ENCODE results near the gene OSBPL6. TPM values are rescaled to one million over a fixed set of nuclear protein-coding genes. Genes with fewer than 3 reads are reported as not detected.

The OSBPL6 gene
- total and polyA plus RNA-seq, 2 donors (not counting 1 experiment from before 2014, with no cell fraction given) = 0.06 TPM; not detected in 1

- Histone ChIP-seq H3K4me3 (ENCODE audit: control extremely low read depth in 1 of 5, extremely low read depth in 1 of 5, insufficient read depth in 1 of 5, low read depth in 2 of 5, low read length in 4 of 5) (no peak overlapping the region), H3K4me2 (replicated peaks; ENCODE audit: low read depth, low read length, poor library complexity, severe bottlenecking) (no peak overlapping the region), H3K36me3 (replicated peaks in 1 of 2; ENCODE audit: control extremely low read depth in 1 of 2, control insufficient read depth in 1 of 2, extremely low read depth in 1 of 2, insufficient read depth in 2 of 2, low read length in 1 of 2) (peaks cover 0 to 41% of the 10 kb centered on the region in 2 experiments), H4K20me1 (ENCODE audit: control insufficient read depth, insufficient read depth, low read length, poor library complexity, severe bottlenecking) (no peaks in the 10 kb centered on the region), H3K27ac (ENCODE audit: low read length in 2 of 2) (no peak overlapping the region), H3K27me3 (replicated peaks in 1 of 4; ENCODE audit: control extremely low read depth in 1 of 4, control insufficient read depth in 3 of 4, insufficient read depth in 4 of 4, low read length in 3 of 4) (no peaks in the 10 kb centered on the region), H3K4me1 (ENCODE audit: control insufficient read depth in 2 of 2, insufficient read depth in 2 of 2, low read length in 2 of 2) (no peaks in the 10 kb centered on the region), H2AFZ (ENCODE audit: insufficient read depth, low read depth, low read length, poor library complexity, severe bottlenecking) (no peak overlapping the region), H3K9me3 (ENCODE audit: control extremely low read depth in 1 of 3, control insufficient read depth in 2 of 3, insufficient read depth in 1 of 3, low read length in 2 of 3) (peaks cover 2 to 3% (median 2%) of the 10 kb centered on the region in 3 donors), H3K9ac (ENCODE audit: low read length) (no peak overlapping the region), H3K79me2 (ENCODE audit: control insufficient read depth, insufficient read depth, low read length) (no peaks in the 10 kb centered on the region)
- H3K4me3 Mint-ChIP-seq = no peak overlapping the region
- CTCF ChIA-PET = interaction anchor here (0.5 to 7.5 kb wide), 2 partner anchors 13 to 1217 kb away, joined by 3 to 37 read pairs; no protein-coding TSS in a partner anchor
- TF ChIP-seq CTCF (IDR thresholded peaks at IDR 0.05) = no peak
- no peak for TF ChIP-seq EZH2 (IDR thresholded peaks at IDR 0.05; ENCODE audit: borderline replicate concordance, insufficient read depth, low read depth, low read length, poor library complexity, severe bottlenecking)
- intact Hi-C loops (cut with micrococcal nuclease) = no loop called here
- DNase-seq = no peak
- no CpG with 5 or more reads among the region's 2 CpGs for WGBS (ENCODE audit: insufficient coverage)
- H3K27me3 Mint-ChIP-seq = no peaks in the 10 kb centered on the region
- H3K9me3 Mint-ChIP-seq (ENCODE audit: insufficient read depth) = peaks cover 8% of the 10 kb centered on the region
- no peaks in the 10 kb centered on the region for H3K4me1 Mint-ChIP-seq
- POLR2A ChIA-PET = interaction anchor here (1.0 kb wide), 1 partner anchor 9 kb away, joined by 4 read pairs; no protein-coding TSS in a partner anchor
- ATAC-seq (ENCODE audit: low read depth) = no peak
- H3K27ac Mint-ChIP-seq = no peak overlapping the region
Measured at GRCh38 chr2:178427458-178427857, 233.1 kb downstream of the OSBPL6 start.

GRCh38 chr2:178428396-178428806 lies 234.1 kb downstream of the OSBPL6 start:
- no CpG with 5 or more reads among the region's 1 CpG for WGBS (ENCODE audit: insufficient coverage)
- Histone ChIP-seq H3K27me3 (replicated peaks in 1 of 4; ENCODE audit: control extremely low read depth in 1 of 4, control insufficient read depth in 3 of 4, insufficient read depth in 4 of 4, low read length in 3 of 4) (no peaks in the 10 kb centered on the region), H3K4me2 (replicated peaks; ENCODE audit: low read depth, low read length, poor library complexity, severe bottlenecking) (no peak overlapping the region), H3K79me2 (ENCODE audit: control insufficient read depth, insufficient read depth, low read length) (no peaks in the 10 kb centered on the region), H2AFZ (ENCODE audit: insufficient read depth, low read depth, low read length, poor library complexity, severe bottlenecking) (no peak overlapping the region), H4K20me1 (ENCODE audit: control insufficient read depth, insufficient read depth, low read length, poor library complexity, severe bottlenecking) (no peaks in the 10 kb centered on the region), H3K9ac (ENCODE audit: low read length) (no peak overlapping the region), H3K4me3 (ENCODE audit: control extremely low read depth in 1 of 5, extremely low read depth in 1 of 5, insufficient read depth in 1 of 5, low read depth in 2 of 5, low read length in 4 of 5) (no peak overlapping the region), H3K36me3 (replicated peaks in 1 of 2; ENCODE audit: control extremely low read depth in 1 of 2, control insufficient read depth in 1 of 2, extremely low read depth in 1 of 2, insufficient read depth in 2 of 2, low read length in 1 of 2) (peaks cover 0 to 49% of the 10 kb centered on the region in 2 experiments), H3K9me3 (ENCODE audit: control extremely low read depth in 1 of 3, control insufficient read depth in 2 of 3, insufficient read depth in 1 of 3, low read length in 2 of 3) (peaks cover 2 to 3% (median 2%) of the 10 kb centered on the region in 3 donors), H3K27ac (ENCODE audit: low read length in 2 of 2) (no peak overlapping the region), H3K4me1 (ENCODE audit: control insufficient read depth in 2 of 2, insufficient read depth in 2 of 2, low read length in 2 of 2) (no peaks in the 10 kb centered on the region)
- DNase-seq (no peak), ATAC-seq (ENCODE audit: low read depth) (no peak)
- Mint-ChIP-seq H3K27me3 (no peaks in the 10 kb centered on the region), H3K9me3 (ENCODE audit: insufficient read depth) (peaks cover 8% of the 10 kb centered on the region), H3K4me3 (no peak overlapping the region), H3K4me1 (no peaks in the 10 kb centered on the region), H3K27ac (no peak overlapping the region)
- TF ChIP-seq EZH2 (IDR thresholded peaks at IDR 0.05; ENCODE audit: borderline replicate concordance, insufficient read depth, low read depth, low read length, poor library complexity, severe bottlenecking) (no peak), CTCF (IDR thresholded peaks at IDR 0.05) (no peak)
- CTCF ChIA-PET = interaction anchor here (0.8 to 7.5 kb wide), 2 partner anchors 14 to 34 kb away, joined by 3 to 37 read pairs; no protein-coding TSS in a partner anchor
- POLR2A ChIA-PET = no interaction called here
- intact Hi-C loops (cut with micrococcal nuclease) = no loop called here
